SK-N-MC (cell line): Measurements from ENCODE around the gene ATP1B1.

ENCODE experiments used
- EZH2 ChIP-seq: fragments of 200-600 bp; sonication (generic); IDR thresholded peaks from one replicate; pipeline ENCODE4 v1.6.1; 2017; ENCODE audit warnings: antibody characterized with exemption
- FOXP2 ChIP-seq: optimal IDR thresholded peaks from 2 replicates; pipeline ENCODE3; 2011; ENCODE audit warnings: mild to moderate bottlenecking, moderate library complexity; ENCODE audit not compliant: insufficient read depth; ENCODE audit errors: extremely low read length, control extremely low read depth
- POLR2AphosphoS5 ChIP-seq: IDR thresholded peaks from 2 replicates; pipeline ENCODE4 v1.6.1; 2012; ENCODE audit warnings: mild to moderate bottlenecking, low read depth, low read length, borderline replicate concordance

DNA sequence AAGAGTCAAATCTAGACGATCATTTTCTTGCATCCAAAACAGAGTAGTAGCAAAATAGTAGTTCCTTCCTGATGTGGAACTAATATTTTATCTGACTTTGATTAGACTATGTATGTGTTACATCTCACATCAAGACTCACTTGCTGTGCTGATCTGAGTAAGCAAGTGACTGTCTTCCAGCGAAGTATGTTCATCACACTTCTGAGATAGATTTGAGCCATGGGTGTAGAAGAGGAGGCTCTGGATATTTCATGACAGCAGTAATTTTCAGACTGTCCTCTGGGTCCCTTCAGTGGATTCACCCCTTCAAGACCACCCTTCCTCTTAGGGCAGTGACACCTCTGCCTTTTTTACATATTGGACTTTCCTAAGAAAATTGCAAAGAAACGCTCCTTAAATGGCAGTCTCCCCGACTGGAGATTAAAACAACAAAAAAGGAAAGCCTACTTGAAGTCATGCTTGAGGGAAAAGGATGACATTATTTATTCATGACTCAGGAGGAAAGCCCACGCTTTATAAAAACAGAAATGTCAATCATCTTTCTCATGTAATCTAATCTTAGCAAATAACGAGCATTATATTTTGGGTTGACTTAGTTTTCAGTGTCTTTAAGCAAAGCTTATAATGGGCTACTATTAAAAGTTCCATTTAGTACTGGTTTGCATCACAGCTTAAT is 22.8 kb downstream of the ATP1B1 start:
- TF ChIP-seq POLR2AphosphoS5 = no peak
- no peak for TF ChIP-seq EZH2
- no peak for TF ChIP-seq FOXP2
